PFSK-1 (cell line): Measurements from ENCODE around the gene KYAT1.

ENCODE experiments used
- FOXP2 ChIP-seq: optimal IDR thresholded peaks from 2 replicates; pipeline ENCODE3; 2011; ENCODE audit warnings: borderline replicate concordance, control low read depth, inconsistent platforms; ENCODE audit not compliant: insufficient read depth; ENCODE audit errors: extremely low read length, extremely low read depth
- POLR2AphosphoS5 ChIP-seq: IDR thresholded peaks from 2 replicates; pipeline ENCODE4 v1.6.1; 2012; ENCODE audit warnings: low read depth, mild to moderate bottlenecking, control low read depth, low read length, moderate library complexity
- SIN3A ChIP-seq: IDR thresholded peaks from 2 replicates; pipeline ENCODE4 v1.6.1; 2012; ENCODE audit warnings: mild to moderate bottlenecking, low read length, moderate library complexity, borderline replicate concordance; ENCODE audit not compliant: insufficient read depth
- TAF1 ChIP-seq: IDR thresholded peaks from 2 replicates; pipeline ENCODE4 v1.6.1; 2012; ENCODE audit warnings: low read length, control low read depth, borderline replicate concordance; ENCODE audit not compliant: insufficient read depth

DNA sequence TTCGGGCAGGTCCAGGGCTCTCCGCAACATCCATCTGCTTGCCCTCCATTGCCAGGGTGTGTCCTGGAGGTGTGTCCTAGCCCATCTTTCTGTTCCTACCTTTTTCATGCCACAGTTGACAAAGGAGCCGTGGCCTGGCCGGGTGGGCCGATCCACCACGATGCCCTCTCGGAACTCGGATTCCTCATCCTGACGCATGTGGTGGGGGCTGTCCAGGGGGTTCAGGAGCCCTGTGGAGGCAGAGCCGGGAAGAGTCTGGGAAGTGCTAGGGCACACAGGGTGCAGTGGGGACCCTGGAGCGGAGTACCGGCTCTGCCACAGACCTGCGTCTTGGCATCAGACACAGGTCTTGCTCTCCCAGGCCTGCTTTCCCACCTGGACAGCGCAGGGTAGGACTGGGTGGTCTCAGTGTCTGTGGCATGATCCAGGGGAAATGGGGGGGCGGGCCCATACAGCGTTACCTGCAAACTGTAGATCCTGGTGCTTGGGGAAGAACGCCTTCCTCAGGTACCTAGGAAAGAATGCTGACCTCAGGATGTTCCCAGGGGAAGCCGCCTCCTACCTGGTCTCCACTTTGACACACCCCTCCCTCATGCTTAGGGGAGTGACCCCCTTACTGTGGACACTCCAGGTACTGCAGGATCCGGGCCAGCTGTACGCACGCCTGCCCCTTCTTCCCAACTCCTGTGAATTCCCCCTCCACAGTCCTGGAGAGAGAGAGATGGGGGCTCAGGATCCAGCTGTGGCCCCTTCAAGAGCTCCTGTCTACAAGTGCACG, 55.6 kb downstream of the KYAT1 start:
- TF ChIP-seq POLR2AphosphoS5 = no peak
- no peak for TF ChIP-seq TAF1
- no peak for TF ChIP-seq FOXP2
- no peak for TF ChIP-seq SIN3A
